GM21381 (cell line): ENCODE results near the gene POLR1A.
A peak's percentile ranks its signal among the peaks of the same experiment; 100 is the strongest.

Source experiments
- ATAC-seq: cut with Tn5 transposase; IDR thresholded peaks from one replicate; pipeline ENCODE4 v1.9.1; 2021; ENCODE audit warnings: mild to moderate bottlenecking, moderate library complexity; ENCODE audit not compliant: unreplicated experiment

The POLR1A gene

DNA sequence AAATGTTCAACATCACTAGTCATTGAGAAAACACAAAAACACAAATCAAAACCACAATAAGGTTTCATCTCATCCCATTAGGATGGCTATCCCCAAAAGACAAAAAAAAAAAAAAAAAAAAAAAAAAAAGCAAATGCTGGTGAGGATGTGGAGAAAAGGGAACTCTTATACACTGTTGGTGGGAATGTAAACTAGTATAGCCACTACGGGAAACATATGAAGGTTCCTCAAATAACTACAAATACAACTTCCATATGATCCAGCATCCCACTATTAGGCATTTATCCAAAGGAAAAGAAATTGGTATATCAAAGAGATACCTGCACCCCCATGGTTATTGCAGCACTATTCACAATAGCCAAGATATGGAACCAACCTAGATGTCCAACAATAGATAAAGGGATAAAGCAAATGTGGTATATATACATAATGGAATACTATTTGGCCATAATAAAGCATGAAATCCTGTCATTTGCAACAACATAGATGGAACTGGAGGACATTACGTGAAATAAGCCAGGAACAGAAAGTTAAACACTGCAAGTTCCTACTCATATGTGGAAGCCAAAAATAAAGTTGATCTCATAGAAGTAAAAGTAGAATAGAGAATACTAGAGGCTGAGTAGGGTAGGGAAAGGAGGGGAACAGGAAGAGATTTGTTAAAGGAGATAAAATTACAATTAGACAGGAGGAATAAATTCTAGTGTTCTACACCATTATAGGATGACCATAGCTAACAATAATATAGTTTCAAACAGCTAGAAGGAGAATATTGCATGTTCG, 8.4 kb downstream of the POLR1A start:
- ATAC-seq = no peak

GRCh38 chr2:86094229-86094628, 11.5 kb downstream of the POLR1A start:
- no peak for ATAC-seq

DNA sequence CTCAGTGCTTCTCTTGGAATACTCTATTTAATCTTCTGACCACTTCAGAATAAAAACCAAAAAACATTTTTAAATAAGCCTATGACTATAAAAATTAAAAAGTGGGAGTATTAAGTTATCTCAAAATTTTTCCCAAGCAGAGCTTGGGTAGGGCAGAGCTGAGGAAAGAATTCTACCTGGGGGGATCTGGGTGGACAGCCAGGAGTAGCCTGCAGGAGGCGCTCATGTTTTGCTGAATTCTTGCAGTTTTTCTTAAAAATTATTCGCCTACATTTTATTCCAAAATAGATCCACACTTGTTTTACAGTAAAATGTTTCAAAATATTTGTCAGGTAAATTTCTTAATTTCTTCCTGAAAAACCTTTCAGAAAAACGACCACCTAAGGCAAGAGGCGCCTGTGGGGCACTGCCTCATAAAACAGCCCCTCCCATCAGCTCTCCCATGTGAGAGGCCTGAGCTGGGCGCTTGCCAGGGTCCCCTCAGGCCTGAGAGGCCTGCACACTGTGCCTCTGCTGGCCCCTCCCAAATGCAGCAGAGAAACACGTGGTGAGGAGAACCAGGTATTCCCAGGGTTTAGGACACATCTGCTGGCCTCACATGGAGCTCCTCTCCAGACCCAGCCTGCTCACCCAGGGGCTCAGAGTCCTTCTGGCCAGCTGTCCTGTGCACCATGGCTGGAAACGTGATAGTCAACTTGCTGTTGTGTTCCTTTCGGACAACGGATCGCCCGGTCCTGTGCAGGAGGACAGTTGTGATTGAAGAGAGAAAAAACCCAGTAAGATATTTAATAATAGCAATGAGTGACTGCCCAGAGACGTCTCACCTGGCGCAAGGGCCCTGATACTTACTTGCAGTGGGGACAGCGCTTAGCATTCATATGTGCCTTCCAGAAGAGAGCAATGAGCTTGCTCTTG, 17.5 kb downstream of the POLR1A start:
- no peak for ATAC-seq

GRCh38 chr2:86082756-86083155, 22.9 kb downstream of the POLR1A start:
- ATAC-seq = no peak

GRCh38 chr2:86081724-86082123, 24.0 kb downstream of the POLR1A start:
- no peak for ATAC-seq

- ATAC-seq = peak; percentile 87
Observed at GRCh38 chr2:86079981-86080911, 25.4 kb downstream of the POLR1A start.

- ATAC-seq = no peak
Observed at GRCh38 chr2:86078774-86079545, 26.7 kb downstream of the POLR1A start.

DNA sequence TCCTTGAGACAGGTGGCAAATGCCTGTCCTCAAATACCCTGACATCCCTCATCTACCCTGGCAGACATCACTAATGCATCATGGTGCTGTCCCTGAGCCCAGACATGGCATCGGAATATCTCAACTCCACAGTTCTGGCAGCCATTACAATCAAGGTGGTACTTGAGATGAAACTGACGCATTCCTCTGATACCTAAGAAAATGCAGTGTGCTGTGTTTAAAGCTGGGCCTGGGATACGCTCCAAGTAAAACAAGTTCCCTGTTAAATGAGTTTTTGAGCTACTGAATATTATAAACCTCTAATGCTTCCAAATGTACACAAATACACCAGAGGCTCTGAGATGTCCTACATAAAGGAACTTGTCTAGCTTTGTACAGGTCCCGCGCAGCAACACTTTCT, 29.8 kb downstream of the POLR1A start:
- ATAC-seq = no peak

DNA sequence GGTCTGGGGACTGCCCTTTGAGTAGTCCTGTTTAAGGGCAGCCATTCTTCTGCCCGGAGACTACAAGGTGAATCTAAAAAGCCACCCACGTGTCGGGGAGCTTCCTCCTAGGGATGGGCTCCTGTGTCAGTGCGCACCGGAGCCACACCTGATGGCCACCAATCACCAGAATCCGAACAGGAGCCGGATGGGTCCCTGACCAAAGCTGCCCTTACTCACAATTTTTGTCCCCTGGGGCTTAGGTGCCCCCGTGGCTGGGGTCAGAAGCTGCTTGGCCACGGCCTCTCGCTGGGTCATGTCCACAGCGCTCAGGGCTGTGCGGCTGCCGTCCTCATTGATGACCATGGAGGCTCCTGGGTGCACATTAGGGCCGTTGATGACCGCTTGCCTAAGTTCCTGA, 30.9 kb downstream of the POLR1A start:
- ATAC-seq = no peak

GRCh38 chr2:86074256-86074655, 31.4 kb downstream of the POLR1A start:
- ATAC-seq = no peak

GRCh38 chr2:86073225-86073624, 32.5 kb downstream of the POLR1A start:
- ATAC-seq = no peak

GRCh38 chr2:86072271-86072858, 33.3 kb downstream of the POLR1A start:
- no peak for ATAC-seq

DNA sequence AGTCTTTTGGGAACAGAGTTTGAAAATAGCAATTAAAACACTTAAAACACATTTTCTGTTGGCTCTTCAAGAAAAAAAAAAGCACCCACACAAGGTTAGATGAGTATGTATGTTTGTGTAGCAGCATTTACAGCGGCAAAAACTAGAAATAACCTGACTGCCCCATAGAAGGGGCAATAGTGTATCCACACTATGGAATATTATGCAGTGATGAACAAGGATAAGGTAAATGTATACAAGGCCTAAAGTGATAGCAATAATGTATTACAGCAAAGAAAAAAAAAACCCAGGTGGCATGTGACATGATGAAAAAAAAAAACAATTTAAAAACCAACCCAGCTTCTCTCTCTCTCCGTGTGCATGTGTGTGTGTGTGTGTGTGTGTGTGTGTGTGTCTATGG, 34.8 kb downstream of the POLR1A start:
- no peak for ATAC-seq

- ATAC-seq = no peak
Observed at GRCh38 chr2:86069783-86070339, 35.8 kb downstream of the POLR1A start.

- ATAC-seq = no peak
Observed at GRCh38 chr2:86069091-86069685, 36.5 kb downstream of the POLR1A start.

GRCh38 chr2:86068648-86069047, 37.0 kb downstream of the POLR1A start:
- no peak for ATAC-seq

DNA sequence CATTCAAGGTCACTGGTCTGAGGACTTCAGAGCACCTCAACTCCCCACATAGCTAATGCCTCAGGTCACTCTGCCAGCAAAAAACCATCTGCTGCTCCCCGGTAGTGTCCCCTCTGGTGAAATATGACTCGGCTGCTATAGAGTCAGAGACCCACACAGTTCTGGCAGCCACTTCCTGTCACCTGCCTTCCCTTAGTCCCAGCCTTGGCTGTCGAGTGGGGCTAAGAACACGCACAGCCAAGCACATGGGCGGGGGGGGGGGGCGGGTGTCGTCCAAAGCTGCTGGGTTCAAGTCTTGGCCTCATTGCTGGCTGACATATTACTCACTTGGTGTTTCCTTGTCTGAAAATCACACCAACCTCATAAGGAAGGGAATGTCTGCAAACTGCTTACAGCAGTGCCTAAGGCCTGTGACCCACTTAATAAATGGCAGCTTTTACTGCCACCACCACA, 37.5 kb downstream of the POLR1A start:
- ATAC-seq = no peak

- ATAC-seq = no peak
Observed at GRCh38 chr2:86066915-86067314, 38.8 kb downstream of the POLR1A start.

DNA sequence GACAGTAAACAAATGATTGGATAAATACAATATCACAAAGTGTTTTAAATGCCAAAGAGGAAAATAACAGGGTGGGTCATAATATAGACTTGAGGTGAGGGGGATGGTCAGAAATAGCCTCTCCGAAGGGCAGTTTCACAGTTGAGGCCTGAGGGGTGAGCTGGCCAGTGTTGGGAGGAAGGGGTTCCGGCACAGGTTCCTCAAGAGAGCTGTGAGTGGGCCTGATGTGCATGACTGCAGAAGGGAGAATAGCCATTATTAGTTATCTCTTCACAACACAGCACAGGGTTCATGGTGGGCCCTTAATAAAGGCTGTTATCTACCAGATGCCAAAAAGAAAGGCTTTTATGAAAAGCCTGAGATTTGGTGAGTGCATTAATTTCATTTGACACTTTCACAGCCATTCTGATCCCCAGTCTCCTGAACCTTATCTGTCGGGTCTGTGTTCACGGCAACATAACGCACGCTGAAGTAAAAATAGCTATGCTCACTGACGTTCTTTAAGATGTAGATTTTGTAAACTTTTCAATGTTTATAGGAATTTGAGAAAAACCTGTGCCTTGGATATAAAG, 39.6 kb downstream of the POLR1A start:
- ATAC-seq = no peak
